GM19043 (cell line): Measurements from ENCODE around the gene EXD3.

Experiments
- ATAC-seq: cut with Tn5 transposase; IDR thresholded peaks from one replicate; pipeline ENCODE4 v1.9.1; 2021; ENCODE audit warnings: low read depth; ENCODE audit not compliant: unreplicated experiment

Gene EXD3

GRCh38 chr9:137434498-137435380 lies 11.8 kb upstream of the EXD3 start:
- ATAC-seq = no peak

GRCh38 chr9:137433916-137434431 lies 11.0 kb upstream of the EXD3 start:
- ATAC-seq = no peak

- no peak for ATAC-seq
Observed at GRCh38 chr9:137433349-137433915, 10.5 kb upstream of the EXD3 start.

- ATAC-seq = no peak
Observed at GRCh38 chr9:137432687-137433348, 9.9 kb upstream of the EXD3 start.

DNA sequence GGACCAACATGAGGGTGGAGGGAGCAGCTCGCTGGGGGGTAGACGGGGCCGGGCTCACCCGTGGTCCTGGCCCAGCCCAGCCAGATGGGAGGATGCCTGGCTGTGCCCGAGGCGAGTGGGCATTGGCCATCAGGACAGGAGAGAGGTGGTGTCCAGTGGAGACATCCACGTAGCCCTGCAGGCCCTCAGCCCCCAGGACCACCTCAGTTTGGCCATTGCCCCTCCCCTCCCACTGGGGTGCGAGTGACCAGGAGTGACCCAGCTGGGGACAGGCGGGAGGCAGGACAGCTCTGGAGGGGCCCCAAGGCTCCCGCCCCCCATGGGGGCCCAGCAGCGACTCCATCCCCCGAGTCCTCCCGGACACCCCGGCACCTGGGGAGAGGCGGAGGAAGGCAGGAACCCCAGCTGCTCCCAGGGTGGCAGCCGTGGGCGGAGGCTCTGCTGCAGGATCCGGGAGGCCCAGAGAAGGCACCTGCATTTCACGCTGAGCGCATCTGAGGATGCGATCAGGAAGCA lies 8.5 kb upstream of the EXD3 start:
- no peak for ATAC-seq

DNA sequence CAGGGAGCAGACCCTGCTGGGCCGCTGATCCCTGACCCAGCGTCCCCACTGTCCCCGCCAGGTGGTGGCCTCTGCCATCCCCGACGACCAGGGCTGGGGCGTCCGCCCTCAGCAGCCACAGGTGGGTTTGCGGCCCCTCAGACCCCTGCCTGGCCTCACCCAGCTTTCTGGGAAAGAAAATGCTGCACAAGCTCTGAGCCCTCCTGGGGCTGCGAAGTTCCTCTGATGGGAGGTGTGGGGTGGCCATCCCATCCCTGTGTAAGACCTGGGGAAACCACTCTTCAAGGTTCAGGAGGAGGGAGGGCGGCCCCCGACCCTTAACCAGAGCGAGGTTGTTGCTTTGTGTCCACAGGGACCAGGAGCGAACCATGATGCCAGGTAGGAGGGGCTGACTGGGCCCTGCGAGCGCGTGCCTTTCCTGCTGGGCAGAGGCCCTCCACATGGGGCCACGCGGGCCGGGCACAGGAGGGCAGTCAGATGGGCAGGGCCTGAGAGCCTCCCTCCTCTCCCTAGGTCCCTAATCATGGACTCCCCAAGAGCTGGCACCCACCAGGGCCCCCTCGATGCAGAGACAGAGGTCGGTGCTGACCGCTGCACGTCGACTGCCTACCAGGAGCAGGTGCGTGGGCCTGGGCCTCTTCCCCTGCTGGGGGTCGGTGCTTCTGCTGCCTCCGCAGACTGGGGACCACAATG lies 7.9 kb upstream of the EXD3 start:
- ATAC-seq = no peak

- ATAC-seq = no peak
Observed at GRCh38 chr9:137429974-137430722, 7.2 kb upstream of the EXD3 start.

DNA sequence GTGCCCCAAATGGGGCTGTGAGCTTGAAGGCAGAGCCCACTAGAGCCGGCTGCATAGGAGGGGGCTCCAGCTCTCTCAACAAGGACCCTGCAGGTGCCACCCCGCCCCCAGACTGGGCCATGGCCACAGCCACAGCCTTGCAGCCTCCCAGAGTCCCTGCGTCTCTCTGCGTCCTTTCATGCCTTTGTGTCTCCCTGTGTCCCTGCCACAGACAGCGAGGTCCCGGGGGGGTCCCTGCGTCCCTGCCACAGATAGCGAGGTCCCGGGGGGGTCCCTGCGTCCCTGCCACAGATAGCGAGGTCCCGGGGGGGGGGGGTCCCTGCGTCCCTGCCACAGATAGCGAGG lies 6.6 kb upstream of the EXD3 start:
- ATAC-seq = no peak

- ATAC-seq = no peak
Observed at GRCh38 chr9:137428841-137429545, 6.0 kb upstream of the EXD3 start.

GRCh38 chr9:137428311-137428630 lies 5.3 kb upstream of the EXD3 start:
- ATAC-seq = no peak

- no peak for ATAC-seq
Observed at GRCh38 chr9:137427454-137428310, 4.7 kb upstream of the EXD3 start.

DNA sequence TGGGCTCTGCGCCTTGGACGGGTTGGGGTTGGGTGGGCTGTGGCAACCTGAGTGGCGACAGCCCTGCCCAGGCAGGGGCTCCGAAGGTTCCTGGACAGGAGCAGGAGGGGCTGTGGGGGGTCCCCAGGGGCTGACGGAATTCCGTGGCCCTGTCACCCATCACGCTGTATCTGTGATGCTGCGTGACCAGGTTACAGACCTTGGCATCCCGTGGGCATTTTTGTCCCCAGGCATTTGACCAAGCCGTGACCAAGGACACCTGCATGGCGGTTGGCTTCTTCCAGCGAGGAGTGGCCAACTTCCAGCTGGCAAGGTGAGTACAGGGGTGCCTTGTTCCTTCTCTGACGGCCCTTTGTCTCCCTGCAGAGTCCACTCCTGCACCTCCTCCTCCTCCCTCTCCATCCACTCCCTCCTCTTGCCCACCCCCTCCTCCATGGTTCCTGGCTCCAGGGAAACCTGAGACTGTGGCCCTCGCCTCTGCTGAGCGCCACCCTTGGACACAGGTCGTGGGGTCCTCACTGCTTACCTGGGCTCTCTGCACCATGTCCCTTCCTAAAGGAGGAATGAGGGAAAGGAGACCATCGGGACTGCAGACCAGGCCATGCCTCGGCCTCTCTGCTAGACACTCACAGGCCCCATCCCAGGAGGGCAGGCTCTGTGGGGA lies 3.2 kb upstream of the EXD3 start:
- no peak for ATAC-seq

DNA sequence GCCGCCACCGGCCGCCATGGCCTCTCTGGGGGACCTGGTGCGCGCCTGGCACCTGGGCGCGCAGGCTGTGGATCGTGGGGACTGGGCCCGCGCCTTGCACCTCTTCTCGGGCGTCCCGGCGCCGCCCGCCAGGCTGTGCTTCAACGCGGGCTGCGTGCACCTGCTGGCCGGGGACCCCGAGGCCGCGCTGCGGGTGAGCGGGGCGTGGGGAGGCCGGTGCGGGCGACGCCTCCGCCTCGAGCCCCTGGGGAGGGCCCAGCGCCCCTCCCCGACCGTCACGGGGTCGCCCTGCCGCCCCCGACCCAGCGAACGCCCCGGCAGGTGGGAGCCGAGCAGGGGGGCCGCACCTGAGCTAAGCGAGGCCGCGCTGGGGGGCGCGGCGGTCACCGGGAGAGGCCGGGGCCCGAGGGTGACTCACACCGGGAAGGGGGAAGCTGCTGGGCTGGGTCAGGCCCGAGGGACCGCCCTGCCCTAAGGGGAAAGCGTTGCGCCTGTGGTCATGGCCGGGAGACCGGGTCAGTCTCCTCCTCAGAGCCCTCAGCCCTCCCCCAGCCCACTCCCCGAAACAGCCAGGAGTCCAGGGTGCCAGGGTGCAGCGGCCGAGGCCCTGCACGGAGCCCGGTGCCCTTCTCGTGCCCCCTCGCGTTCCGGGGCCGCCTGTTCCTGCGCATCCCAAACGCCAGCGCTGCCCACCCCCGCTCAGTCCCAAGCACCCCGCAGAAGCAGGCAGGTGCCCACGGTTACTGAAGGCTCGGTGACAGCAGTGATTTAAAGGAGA lies 741 bp upstream of the EXD3 start:
- no peak for ATAC-seq

DNA sequence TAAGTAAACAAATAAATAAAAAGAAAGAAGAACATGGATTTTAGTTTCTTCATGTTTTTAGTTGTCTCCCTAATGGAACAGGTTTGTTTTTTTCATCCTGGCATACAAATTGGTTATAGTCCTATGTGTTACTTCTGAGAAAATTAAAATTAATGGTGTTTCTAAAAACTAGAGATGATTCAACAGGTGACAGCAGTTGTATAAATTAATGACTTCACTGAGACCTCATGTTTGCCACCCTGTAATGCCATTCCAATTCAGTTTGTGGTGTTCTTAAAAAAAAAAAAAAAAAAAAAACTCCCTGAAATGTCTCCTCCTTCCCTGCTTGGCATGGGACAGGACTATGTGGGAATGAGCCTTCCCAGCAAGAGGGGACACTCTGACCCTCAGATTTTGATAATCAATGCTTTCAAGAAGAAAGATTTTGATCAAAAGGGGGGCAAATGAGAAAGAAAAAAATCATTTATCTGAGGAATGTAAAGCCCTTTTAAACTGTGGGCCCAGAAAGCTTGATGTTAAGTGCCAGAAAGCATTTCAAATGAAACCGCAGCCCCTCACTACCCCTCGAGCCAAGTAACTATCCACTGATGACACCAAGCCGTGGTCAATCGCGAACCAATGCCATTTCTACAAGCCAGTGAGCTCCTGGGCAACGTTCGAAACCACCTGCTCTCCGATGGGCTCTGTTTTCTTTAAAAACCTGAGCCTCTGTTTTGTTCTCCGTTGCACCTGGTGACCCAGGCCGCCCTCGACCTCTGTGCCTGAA lies 941 bp downstream of the EXD3 start:
- ATAC-seq = no peak

- no peak for ATAC-seq
Observed at GRCh38 chr9:137417161-137418021, 5.6 kb downstream of the EXD3 start.
